ENCODE results near the gene OPRM1.

Gene OPRM1

DNA sequence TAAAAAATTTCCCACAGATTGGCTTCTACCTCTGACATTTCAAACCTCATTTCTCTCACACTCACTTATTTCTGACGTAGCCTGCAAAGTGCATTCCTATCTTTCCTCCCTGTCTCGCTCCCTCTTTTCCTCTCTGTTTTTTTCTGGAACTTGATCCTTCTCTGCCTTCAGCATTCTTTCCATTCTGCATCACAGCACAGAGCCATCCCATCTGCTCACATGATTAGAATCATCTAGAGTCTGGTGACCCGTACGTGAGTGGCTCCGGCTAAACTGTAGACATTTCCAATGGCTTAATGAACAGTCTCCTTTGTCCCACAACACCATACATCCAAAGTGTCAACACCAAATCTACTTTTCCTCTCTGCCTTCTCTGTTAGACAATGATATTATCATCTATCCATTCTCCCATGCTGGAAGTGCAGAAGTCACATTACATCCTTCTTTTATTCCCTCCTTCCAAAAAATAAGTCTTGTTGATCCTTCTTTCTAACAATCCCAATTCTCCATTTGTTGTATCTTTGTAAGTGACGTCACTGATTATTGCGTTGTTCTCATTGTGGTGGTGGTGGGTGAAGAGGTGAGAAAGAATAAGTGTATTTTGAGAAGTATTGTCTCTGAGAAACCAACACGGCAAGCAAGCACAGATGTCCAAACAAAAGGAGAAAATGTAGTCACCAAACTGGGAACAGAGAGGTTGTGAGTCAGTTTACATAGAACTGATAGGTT lies 41.6 kb downstream of the OPRM1 start:
- DNase-seq (ENCODE audit: low read depth in 2 of 2): no peak

DNA sequence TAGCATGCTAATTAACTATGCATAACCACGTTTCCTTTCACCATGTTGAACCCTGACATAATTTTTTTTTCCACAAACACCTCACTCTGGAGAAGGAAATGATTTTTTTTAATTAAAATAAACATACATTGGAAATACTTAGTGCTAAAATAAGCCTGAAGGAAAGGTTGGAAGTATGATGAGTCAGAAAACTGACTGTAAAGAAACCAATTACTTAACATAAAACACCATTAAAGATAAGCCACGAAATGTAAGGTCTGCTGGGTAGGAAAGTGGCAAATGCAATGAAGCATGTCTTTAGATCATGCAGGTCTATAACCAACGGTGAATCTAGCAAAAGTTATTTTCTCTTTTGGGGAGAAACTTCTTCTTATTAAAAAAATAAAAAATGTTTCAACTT lies 47.5 kb downstream of the OPRM1 start:
- no peak for DNase-seq (ENCODE audit: low read depth in 2 of 2)

DNA sequence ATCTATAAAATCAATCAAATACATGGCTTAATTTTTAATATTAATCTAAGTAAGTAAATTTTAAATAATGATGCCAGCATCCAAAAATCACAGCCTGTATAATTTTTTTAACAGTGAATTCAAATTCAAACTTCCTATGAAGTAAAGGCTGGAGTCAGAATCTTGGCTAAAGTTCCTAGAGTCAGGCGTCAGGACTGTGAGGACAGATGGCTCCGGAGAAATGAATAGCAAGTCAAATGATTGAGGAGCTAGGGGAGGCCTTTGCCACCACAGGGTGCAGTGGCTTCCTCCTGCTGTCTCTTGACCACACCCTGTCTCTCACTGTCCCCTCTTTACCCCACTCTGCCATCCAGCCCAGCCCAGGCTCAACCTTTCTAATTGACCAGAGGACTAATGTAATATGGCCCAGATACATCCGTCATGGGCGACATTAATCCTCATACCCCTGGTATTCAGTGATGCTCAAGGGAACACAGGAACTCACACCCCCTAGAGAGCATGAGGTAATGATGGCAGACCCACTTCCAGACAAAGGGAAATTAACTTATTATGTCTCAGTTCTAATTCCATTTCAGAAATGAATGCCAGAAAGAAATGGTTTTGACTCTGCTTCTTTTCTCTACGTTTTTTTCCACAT lies 53.4 kb downstream of the OPRM1 start:
- DNase-seq (ENCODE audit: low read depth in 2 of 2): no peak

DNA sequence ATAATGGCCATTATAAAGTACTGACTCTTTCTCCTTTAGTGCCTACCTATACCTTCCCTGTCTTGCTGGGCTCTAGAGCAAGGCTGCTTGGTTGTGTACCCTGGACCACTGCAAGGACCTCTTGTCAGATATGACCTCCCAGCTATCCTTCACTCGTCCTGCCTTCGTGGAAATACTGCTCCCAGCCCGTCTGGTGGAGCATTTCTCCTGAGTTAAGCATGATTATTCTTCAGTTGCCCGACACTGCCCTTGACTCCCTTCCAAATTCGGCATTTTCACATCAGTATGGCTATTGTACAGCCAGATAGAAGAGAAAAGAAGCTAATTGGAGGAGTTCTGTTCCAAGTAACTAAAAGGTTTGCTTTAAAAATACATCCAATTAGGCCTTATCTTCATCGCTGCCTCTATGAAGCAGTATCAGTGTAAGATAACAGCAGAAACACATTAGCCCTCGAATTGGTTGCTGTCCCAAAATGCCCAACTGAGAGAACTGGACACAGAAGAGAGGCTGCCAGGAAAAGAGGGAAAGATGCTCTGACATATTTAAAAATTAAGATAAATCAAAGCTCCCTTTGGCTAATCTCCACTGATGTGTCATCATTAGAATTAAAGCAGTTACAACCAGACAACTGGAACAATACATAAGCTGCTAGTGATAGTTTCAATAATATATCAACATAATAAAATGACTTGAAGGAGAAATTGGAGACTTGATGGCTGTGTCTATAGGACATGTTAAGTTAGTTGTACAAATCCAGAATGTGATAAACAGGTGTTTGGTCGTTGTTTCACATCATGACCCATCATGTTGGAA lies 54.4 kb downstream of the OPRM1 start:
- no peak for DNase-seq (ENCODE audit: low read depth in 2 of 2)

DNA sequence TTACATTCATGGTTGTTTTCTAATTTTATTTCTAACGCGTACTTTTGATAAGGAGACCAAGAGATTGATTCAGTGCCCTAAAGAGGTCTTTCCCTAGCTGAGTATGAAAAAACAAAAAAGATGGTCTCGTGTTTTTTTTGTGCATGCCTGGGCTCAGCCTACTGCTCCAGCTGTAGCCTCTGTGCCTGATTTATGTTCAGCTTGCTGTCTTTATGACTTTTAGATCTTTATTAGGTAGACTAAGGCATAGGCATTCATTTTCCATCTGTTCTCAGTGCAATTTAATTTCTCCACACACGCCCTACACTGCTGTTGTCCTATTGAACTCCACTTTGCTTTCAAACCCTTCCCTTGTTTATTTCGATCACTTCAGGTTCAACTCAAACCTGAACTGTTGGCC lies 56.5 kb downstream of the OPRM1 start:
- DNase-seq (ENCODE audit: low read depth in 2 of 2): no peak

DNA sequence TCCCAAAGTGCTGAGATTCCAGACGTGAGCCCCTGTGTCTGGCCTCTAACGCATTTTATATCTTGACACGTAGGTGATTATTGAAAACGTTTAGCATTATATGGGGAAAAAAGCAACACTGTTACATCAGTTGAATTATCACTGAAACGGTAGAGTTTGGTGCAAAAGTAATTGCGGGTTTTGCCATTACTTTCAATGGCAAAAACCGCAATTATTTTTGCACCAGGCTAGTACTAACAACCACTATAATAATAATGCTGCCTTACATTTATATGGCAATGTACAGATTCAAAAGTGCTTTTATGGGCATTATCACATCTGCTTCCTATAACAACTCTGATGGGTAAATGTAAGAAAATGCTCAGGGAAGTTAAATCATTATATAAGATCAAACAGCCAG lies 57.3 kb downstream of the OPRM1 start:
- no peak for DNase-seq (ENCODE audit: low read depth in 2 of 2)

DNA sequence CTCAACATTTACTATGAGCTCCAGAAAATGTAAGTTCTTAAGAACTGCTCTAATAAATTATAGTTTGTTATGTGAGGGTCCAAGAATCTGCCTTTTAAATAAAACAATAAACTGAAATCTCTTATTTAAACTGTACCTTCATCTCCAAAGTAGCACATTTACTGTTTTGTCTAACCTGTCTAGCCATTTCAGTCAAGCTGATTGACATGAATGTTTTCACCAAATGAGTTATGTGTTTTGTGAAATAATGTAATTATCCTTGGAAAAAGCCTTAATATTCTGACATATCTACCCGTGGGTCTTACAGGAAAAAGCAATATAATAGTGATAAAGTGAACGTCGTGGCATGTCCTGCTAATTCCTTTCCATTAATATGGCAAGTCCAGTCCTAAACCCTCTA lies 57.8 kb downstream of the OPRM1 start:
- no peak for DNase-seq (ENCODE audit: low read depth in 2 of 2)

DNA sequence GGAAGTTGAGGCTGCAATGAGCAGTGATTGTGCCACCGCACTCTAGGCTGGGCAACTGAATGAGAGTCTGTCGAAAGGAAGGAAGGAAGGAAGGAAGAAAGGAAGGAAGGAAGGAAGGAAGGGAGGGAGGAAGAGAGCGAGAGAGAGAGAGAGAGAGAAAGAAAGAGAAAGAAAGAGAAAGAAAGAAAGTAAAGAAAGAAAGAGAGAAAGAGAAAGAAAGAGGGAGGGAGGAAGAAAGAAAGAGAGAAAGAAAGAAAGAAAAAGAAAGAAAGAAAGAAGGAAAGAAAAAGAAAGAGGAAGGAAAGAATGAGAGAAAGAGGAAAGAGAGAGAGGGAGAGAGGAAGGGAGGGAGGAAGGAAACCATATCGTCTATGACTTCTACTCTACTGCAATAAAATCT lies 60.2 kb downstream of the OPRM1 start:
- DNase-seq (ENCODE audit: low read depth in 2 of 2): no peak

DNA sequence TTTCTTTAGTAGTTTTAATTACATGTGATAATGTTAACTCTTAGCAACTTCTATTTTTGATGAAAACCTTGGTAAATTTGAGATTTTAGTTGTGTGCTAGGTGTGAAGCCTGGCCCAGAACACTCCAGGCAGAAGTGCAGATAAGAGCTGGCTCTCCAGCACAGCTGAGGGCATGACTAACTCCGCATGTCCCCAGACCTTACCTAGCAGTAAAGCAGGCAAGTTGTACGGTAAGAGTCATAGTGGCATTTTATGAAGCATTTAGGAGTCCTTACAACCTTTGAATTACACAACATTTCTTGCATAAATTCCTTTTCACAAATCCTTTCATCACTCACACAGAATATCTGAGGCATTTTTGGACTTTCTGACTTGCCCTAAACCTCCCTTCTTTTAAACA lies 67.2 kb downstream of the OPRM1 start:
- no peak for DNase-seq (ENCODE audit: low read depth in 2 of 2)

DNA sequence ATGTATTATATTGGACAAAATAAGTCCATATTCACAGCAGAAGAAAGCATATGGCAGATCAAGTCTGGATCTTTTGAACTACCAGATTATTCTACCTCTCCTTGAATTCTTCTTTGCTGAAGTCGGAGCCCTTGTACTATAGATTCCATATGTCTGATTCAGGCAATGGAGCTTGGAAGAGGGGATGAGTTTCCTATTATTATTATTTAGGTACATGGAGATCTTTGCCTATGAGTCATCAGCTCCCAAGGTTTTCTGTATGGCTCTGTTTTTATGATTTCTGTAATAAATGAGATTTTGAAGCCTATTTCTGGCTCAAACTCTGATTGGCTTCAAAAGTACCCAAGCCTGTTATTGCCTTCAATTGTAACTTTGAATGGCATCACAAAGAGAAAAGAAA lies 72.0 kb downstream of the OPRM1 start:
- DNase-seq (ENCODE audit: low read depth in 2 of 2): no peak

DNA sequence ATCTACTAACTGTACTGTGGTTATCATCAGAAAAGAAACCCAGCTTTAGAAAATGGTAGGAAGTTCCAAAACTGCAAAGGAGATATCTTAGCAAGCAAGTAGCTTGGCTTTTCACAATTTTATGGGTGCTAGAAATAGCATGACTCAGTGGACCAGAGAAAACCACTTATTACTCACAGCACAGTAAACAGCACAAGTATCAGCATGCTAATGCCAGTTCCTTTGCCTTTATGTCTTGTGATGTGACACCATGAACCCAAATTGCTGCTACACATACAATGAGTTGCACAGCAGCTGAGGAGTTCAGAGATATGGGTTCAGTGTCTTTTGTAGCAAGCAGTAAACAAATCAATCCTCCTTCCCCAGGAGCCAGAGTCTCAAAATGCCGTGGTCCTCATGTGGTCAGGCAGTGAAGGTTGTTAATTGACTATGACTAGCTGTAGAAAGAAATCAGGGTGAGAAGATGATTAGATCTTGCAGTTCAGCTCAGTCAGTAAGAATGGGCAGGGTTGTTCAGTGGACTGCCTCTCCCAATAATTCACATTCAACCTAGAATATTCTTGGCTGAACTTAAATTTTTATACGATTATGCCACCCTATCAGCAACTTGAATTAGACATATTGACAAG lies 73.3 kb downstream of the OPRM1 start:
- DNase-seq (ENCODE audit: low read depth in 2 of 2): no peak

DNA sequence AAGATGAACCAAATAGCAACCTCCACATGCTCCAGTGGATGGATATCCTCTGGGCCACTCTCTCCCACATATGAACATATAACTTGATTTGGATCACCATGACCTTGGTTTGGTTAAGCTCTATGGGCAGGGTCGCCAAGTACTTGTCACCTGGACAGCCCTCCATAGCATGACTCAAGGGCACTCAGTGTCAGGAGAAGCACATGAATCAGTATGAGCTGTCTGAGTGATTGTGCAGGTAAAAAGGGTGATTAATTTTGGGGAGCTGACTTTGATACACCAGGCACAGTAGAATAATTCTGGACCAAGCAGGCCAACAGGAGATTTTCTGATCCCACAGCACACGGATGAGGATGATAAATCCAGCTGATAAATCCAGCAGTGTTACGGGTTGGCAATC lies 74.4 kb downstream of the OPRM1 start:
- DNase-seq (ENCODE audit: low read depth in 2 of 2): no peak

DNA sequence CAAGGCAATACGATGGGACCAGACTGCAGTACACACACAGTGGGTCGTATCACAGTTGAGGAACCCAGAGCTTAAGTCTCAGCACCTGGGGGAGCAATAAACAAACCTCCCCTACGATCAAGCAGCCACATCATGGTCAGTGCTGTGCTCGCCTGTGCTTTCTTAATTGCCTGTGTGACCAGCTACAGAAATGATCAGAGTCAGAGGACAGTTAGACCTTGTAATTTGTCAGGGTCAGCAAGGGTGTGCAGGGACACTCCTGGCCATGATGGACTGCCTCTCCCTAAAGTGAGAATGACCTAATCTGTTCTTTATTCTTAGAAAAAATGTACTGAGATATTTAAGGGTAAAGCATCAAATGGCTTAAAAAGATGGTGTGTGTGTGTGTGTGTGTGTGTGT lies 78.4 kb downstream of the OPRM1 start:
- no peak for DNase-seq (ENCODE audit: low read depth in 2 of 2)

DNA sequence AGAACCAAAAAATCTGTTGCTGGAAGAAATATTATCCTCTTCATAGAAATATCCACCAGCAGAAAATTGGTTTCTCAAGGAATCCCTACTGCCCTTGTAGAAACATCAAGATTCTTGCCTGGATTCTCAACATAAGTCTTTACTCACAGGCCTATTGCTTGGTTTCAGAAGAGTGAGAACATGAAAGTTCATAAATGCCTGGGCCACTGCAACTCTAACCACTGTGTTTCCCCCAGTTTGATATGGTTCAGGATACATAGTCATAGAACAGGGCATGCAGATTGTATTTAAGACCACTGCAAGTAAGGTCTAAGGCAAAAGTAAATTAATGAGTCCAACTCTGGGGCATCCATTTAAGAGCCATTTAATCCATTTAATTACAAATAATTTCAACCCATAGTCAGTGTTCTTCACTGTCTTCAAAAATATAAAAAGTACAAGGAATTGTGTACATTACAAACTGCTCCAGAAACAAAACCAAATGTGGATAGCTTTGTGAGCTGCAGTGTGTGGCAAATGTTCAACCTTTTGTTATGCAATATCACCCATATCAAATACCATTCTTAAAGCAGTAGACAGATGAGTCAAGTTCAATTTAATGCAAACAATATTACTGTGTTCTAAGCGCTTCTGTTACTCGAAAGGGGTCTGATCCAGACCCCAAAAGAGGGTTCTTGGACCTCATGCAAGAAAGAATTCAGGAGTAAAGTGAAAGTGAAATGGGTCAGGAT lies 83.3 kb downstream of the OPRM1 start:
- DNase-seq (ENCODE audit: low read depth in 2 of 2): no peak

DNA sequence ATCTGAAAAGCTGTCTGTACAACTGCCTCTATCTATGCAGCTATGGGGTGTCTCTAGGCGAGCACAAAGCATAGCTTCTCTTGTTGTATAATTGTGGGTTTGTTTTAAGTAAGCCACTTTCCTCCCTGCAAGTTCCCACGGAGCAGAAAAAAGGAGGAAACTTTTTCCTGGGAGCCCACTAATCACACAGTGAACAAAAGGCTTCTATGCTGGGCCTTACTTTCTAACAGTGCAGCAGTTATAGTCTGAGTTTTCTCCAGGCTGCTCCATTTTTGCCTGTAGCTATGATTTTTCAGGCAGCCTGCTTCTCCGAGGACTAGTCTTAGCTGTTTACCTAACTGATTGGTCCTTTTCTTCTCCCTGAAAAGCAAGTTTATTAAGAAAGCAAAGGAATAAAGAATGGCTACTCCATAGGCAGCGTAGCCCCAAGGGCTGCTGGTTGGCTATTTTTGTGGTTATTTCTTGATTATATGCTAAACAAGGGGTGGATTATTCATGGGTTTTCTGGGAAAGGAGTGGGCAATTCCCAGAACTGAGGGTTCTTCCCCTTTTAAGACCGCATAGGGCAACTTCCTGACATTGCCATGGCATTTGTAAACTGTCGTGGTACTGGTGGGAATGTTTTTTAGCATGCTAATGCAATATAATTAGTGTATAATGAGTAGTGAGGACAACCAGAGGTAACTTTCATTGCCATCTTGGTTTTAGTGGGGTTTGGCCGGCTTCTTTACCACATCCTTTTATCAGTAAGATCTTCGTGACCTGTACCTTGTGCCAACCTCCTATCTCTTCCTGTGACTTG lies 84.3 kb downstream of the OPRM1 start:
- DNase-seq (ENCODE audit: low read depth in 2 of 2): no peak

DNA sequence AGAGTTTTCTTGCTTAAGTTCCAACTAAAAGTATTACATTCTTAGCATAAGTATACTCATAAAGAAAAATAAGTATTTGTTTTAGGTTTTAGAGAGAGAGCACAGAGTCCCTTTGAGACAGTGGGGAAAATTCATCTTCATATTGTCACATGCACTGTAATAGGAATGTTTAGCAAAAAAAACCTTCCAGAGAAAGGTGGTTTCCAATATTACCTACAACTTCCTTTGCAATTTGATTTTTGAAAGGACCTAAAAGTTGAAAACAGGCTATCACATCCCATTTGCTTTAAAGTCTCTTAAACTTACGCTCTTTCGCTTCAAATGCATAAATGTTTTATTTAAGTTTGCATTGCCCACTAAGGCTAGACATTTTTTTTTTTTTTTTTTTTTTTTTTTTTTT lies 86.4 kb downstream of the OPRM1 start:
- DNase-seq (ENCODE audit: low read depth in 2 of 2): no peak

DNA sequence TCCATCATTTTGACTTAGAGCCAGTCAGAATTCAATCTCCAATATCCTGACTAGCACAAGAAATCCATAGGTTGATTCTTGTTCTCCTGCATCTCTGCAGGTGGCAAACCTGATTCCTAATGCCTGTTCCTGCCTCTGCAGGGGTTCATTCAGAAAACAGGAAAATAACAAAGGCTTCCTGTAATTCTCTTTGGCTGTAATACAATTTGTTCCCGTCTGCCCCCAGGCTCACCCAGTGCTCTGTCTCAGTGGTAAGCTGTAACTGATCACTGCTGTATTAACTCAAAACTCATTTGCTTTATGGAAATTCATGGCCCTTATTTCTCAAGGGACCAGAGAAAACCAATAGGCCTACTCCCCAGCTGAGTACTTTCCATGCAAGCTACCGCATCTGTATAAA lies 88.6 kb downstream of the OPRM1 start:
- DNase-seq (ENCODE audit: low read depth in 2 of 2): no peak

DNA sequence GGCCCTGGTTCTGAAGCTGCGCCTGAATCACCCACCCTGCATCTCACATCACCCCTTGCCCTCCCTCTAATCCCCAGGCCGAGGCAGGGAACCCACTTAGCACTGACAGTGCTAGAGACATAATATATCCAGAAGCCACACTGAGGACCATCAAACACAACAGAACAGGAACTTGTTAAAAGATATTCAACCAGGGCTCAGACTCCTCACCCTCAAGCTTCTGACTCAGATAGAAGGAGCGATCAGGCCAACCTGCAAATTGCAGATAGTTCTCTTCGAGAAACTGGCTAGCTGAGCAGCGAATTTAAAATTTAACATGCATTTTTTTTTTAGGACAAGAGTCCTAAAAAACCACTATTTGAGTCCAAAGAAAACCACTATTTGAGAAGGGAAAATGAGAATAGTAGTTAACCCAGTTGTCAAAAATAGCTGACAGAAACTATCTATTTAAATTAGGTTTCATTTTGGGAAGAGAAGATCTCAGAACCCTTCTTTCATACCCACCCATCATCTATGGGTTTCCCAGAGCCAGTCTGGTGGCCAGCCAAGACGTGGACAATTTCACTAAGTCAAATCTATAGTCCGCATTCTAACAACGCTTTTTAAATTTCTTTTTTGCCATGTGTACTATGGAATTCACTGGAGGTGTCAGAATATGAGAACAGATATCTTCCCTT lies 95.6 kb downstream of the OPRM1 start:
- DNase-seq (ENCODE audit: low read depth in 2 of 2): no peak

DNA sequence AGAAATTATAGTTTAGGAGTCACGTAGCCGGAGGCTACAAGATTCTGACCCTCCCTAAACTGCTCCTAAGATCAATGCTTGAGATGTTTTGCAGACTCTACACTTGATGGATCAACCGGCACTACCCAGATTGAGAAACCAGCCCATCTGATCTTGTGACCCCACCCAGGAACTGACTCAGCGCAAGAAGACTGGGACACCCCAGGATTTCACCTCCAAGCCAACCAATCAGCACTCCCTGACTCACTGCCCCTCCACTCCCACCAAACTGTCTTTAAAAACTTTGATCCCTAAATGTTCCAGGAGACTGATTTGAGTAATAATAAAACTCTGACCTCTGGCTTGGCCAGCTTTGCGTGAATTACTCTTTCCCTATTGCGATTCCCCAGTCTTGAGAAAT lies 99.8 kb downstream of the OPRM1 start:
- no peak for DNase-seq (ENCODE audit: low read depth in 2 of 2)

DNA sequence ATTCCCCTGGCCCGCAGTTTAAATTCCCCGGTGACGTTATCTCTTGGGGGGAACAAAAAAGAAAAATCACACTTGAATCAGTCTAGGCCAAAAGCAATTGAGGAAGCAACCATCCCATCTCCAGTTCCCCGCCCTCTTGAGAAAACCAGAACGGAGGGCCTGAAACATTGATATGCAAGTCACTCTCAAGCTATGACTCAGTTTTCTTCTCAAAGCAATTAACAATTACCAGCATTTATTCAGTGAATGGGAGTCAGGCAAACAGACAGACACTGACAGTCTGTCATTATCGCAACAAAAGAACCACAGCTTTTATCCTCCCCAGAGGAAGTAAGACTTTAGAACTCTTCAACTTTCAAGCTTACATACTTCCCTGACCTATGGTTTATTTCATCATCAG lies 100.9 kb downstream of the OPRM1 start:
- no peak for DNase-seq (ENCODE audit: low read depth in 2 of 2)
